Activated CD8-positive, alpha-beta memory T cell treated with anti-CD3 and anti-CD28 coated beads for 24 hours (primary cell): ENCODE measurements around the gene PAGR1.
"Not testable (repeated sequence)": the region's sequence is repeated elsewhere in the genome, so short reads cannot be mapped to it uniquely, and the experiment has no call there.

Experiments
- DNase-seq: peaks from one replicate; pipeline ENCODE4 v3.0.0-alpha.2; 2020

PAGR1 gene

DNA sequence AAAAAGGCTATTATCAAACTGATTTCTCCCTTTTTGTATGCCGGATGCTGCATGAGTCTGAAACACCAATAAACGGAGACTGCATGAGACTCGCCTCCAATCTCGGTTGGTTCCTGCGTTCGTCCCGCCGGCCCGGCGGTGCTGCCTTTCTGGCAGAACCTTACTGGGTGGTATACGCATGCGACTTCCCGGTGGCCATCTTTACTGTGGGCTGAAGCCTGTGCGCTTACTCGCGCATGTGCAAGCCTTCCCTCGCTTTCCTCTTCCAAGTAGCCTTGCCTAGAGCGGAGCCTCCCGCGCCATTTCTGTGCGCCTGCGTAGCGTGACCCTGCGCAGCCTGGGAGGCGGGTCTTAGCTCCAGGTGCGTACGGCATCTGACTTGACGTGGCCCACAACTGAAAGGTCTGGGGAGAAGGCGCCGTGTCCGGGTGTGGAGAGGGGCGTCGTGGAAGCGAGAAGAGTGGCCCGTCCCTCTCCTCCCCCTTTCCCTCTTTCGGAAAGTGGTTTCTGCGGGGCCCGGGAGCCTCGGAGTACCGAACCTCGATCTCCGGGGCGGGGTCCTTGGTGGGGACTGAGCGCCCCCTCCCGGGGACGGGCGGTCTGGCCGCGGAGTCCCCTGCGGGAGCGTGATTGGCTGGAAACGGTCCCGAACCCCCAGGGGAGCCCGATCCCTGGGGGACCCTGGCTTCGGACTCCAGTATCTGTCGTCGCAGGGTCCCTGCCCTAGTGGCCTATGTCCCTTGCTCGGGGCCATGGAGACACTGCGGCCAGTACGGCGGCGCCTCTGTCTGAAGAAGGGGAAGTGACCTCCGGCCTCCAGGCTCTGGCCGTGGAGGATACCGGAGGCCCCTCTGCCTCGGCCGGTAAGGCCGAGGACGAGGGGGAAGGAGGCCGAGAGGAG is at the start of gene PAGR1:
PAGR1 (plus strand) TSS at position 360 of the 901 bp plus-strand sequence; CDS start at position 734, 374 bp downstream.
- peak; percentile 98 for DNase-seq

DNA sequence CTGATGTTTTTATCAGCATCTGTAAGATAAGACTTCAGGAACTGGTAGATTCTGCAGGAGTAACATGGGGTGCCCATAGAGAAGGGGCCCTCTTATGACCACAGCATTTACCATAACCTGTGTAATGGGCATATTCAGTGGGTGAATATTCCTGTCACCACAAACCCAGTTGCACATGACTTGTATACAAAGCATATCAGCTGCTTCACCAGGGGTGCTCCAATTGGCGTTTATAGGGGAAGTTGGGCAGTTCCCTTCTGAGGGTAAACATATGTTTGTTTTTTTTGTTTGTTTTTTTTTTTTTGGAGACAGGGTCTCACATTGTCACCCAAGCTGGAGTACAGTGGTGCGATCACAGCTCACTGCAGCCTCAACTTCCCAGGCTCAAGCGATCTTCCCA is 49.4 kb upstream of the PAGR1 start:
- DNase-seq, result no peak

- no peak for DNase-seq
Measured at GRCh38 chr16:29767062-29767461, 48.9 kb upstream of the PAGR1 start.

DNA sequence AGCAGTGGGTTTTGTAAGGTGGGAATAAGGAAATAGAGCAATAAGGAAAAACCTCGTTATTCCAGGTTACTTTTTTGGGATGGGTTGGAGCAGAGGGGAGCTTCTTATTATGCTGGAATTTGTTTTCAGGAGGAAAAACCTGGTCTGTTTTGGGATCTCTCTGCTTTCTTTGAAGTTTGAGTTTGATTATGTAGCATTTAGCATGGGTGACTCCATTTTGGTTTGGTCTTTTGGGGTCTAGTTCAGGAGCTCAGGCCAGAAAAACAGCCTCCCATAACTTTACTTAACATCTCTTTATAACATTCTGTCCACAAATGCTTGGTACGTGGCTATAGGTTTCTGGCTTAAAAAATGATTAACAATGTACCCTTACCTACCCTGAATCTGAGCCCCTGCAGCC is 46.4 kb upstream of the PAGR1 start:
- no peak for DNase-seq

- DNase-seq, result no peak
Measured at GRCh38 chr16:29770250-29770929, 45.6 kb upstream of the PAGR1 start.

DNA sequence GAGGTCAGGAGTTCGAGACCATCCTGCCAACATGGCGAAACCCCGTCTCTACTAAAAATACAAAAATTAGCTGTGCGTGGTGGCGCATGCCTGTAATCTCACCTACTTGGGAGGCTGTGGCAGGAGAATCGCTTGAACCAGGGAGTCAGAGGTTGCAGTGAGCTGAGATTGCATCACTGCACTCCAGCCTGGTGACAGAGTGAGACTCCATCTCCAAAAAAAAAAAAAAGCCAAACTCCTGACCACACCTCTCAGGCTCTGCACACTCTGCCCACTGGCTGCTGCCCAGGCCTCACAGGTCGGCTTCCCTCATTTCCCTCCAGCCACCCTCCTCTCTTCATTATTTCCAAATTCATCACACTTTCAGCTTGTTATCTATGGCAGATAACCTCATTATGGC is 43.6 kb upstream of the PAGR1 start:
- DNase-seq, result not testable (repeated sequence)

DNA sequence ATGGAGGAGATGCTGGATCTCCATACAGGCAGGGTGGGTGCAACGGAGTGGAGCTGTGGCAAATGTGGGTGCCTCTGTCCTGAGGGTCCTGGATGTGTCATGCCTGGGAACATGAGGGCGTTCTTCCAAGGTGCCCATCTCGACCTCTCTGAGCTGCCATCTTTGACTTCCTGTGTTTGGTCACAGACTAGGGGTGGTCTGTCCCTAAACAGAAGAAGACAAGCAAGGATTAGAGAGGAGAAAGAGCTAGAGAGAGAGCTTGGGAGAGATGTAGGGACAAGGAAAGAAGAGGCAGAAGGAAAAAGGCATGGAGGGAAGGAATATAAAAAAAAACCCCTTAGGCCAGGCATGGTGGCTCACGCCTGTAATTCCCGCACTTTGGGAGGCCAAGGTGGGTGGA is 41.2 kb upstream of the PAGR1 start:
- no peak for DNase-seq

- no peak for DNase-seq
Measured at GRCh38 chr16:29775742-29776408, 40.1 kb upstream of the PAGR1 start.

DNA sequence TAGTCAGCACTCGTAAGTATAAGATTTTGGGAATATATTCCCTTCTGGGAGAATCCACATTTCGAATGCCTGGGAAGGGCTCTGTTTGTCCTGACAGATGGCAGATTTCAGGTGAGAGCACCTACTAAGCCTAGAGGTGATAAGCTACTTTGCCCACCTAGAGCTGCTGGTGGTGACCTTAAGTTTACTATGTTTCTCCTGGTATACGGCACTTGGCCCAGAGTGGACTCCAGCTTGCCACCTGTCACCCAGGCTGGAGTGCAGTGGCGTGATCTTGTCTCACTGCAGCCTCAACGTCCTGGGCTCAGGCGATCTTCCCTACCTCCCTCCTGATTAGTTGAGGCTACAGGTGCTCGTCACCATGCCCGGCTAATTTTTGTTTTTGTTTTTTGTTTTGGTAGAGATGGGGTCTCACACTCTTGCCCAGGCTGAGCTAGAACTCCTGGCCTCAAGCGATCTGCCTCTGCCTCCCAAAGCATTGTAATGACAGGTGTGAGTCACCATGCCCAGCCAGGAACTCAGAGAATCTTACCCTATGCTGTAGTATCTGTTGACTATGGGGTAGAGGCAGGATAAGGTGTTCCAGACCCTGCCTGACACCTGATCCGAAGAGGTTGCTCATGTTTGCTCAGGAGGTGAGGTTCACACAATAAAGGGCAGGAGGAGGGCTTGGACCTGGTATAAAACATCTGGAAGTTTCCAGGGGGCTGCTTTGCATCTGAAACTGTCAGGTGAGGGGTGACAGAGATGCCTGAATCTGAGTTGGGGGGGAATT is 38.2 kb upstream of the PAGR1 start, which contains the start of gene ZG16:
ZG16 (plus strand) TSS at position 681 of the 775 bp plus-strand sequence. CDS start 1,011 bp downstream, outside the sequence.
- DNase-seq, result no peak

GRCh38 chr16:29779474-29779873 is 36.5 kb upstream of the PAGR1 start:
- no peak for DNase-seq

DNA sequence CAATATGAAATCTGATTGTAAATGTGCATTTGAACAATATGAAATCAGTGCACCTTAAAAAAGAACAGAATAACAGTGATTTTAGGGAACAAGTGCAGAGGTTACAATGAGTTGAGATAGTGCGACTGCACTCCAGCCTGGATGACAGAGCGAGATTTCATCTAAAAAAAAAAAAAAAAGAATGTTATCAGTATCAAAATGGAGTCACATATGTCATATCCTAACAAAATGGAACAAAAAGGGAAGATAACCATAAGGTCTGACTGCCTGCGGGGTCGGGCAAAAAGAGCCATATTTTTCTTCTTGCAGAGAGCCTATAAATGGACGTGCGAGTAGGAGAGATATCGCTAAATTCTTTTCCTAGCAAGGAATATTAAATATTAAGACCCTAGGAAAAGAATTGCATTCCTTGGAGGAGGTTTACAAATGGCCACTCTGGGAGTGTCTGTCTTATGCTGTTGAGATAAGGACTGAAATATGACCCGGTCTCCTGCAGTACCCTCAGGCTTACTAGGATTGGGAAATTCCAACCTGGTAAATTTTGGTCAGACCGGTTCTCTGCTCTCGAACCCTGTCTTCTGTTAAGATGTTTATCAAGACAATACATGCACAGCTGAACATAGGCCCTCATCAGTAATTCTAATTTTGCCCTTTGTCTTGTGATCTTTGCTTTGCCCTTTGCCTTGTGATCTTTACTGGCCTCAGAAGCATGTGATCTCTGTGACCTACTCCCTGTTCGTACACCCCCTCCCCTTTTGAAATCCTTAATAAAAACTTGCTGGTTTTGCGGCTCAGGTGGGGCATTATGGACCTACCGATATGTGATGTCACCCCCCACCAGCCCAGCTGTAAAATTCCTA is 32.6 kb upstream of the PAGR1 start:
- DNase-seq, result not testable (repeated sequence)

DNA sequence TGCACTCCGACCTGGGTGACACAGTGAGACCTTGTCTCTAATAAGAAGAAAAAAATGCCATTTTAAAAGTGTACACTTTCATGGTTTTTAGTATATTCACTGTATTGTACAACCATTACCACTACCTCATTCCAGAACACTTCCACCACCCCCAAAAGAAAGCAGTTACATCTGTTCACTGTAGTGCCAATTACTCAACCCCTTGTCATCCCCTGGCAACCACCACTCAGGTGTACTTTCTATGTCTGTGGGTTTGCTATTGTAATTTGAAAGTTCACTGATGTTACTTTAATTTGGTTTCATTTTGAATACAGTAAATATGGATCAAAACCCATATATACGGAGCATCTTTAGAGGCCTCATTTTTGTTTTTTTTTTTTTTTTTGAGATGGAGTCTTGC is 31.8 kb upstream of the PAGR1 start:
- DNase-seq, result no peak

- peak; percentile 89 for DNase-seq
Measured at GRCh38 chr16:29784901-29785500, 31.0 kb upstream of the PAGR1 start.

GRCh38 chr16:29787155-29787554 is 28.8 kb upstream of the PAGR1 start:
- not testable (repeated sequence) for DNase-seq

GRCh38 chr16:29789775-29790182 is 26.2 kb upstream of the PAGR1 start:
- DNase-seq, result no peak

GRCh38 chr16:29790183-29790948 is 25.6 kb upstream of the PAGR1 start, which contains the start of gene KIF22:
KIF22 (plus strand) TSS chr16:29790751; CDS start chr16:29790760, 9 bp downstream.
- DNase-seq, result peak; percentile 99

DNA sequence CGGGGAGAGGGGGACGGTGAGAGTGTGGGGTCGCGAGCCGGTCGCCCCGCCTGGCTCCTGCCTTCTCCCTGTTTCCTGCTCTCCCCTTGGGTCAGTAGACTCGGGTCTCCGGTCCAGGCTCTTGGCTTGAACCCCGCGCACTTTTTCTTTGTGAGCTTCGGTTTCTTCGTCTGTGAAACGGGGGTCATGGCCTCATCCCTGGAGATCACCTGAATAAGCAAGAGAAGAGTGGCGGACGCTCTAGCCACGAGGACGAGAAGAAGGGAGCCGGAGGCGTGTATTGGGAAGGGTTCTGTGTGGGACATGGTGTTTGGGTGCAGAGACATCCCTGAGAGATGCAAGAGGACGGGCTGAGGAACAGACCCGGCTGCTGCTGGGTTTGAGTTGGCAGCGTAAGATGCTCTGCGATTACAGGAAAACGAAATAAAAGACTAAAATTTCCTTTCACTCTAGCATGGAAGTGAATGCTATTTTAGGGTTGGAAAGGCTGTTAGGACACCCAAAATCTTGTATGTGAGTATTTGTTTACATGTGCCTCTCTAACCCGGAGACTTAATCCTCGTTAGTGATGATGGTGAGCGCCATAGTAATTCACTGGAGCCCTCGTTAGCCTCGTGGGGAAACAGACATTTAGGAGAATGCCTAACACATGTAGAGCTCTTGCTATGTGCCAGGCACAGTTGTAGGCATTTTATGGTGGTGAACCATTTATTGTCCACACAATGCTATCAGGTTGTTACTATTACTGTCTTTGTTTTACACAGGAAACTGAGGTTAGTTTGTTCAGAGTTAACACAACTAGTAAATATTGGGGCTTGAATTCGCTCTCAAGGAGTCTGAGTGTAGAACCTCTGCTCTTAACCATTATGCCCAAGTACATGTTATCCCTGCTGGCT is 24.8 kb upstream of the PAGR1 start:
- DNase-seq, result no peak

DNA sequence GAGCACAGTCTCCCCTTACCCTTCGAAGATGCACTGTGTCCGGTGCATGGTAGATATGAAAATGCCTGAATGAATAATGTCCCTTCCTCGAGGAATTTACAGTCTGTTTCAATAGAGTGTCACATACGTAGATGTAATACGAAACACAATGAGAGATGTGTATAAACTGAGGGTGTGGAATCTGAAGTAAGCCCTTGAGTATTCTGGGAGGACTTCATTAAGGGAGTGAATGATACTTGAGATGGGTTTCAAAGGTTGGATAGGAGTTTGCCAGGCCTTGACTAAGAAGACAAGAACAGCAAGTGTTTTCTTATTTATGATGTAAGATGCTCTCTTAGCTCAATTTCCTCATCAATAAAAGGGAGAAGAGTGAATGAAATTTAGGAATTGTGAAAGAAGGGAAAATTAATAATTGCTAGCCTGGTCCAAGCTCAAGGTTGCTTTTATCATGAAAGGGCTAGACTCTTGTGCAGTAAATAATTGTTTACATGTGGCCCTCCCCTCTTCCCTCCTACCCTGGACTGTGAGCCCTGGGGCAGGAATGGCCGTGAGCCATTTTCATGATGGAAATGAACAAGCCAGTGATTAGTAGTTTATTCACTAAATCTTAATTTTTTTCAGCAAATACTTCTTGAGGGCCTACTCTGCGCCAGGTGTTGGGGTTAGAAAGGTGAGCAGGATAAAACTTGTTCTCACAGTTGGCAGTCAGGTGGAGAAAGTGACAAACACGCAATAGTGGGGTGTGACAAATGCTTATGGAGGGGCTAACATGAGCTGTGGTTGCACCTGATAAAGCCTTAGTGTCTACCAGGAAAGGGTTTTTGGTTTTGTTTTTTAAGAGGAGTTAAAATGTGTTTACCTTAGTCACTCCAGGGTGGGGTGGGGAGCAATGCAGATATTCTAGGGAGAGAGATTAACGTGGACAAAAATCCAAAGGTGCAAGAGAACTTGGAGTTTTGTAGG is 23.8 kb upstream of the PAGR1 start:
- no peak for DNase-seq
